GM12892 (cell line): Measurements from ENCODE around the gene ZDHHC14.

Experiments used
- DNase-seq: peaks from one replicate; pipeline ENCODE4 v3.0.0; 2011; ENCODE audit not compliant: insufficient read length
- FAIRE-seq: peaks from 2 replicates; lab custom pipeline; 2011; peaks lifted over from hg19 to GRCh38; lab: Jason Lieb, UNC
- POLR2A ChIP-seq: IDR thresholded peaks from 2 replicates; pipeline ENCODE4 v1.6.1; 2011; ENCODE audit warnings: low read depth, low read length, control low read depth
- POLR2AphosphoS5 ChIP-seq: IDR thresholded peaks from 2 replicates; pipeline ENCODE4 v1.6.1; 2011; ENCODE audit warnings: low read depth, low read length, control low read depth
- TAF1 ChIP-seq: IDR thresholded peaks from 2 replicates; pipeline ENCODE4 v1.6.1; 2011; ENCODE audit warnings: low read depth, mild to moderate bottlenecking, control low read depth, low read length, borderline replicate concordance

Gene ZDHHC14

DNA sequence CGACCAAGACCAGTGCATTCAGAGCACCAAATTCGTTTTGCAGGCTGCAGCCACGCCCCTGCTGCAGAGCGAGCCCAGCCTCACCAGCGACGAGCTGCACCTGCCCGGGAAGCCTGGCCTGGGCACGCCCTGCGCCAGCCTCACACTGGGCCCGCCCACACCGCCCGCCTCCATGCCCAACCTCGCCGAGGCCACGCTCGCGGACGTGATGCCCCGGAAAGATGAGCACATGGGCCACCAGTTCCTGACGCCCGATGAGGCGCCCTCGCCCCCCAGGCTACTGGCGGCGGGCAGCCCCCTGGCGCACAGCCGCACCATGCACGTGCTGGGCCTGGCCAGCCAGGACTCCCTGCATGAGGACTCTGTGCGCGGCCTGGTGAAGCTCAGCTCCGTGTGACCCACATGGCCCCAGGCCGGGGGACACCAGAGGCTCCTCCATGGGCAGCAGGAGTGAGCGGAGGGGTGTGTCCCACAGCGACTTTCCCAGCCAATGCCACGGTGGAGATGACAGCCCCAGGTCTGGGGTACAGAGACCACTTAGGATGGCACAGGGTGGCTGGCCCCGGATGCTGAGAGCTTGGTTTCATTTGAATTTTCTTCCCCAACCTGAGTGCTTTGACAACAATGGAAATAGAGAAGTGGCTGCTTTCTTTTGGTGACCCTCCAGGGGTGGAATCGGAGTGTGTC lies 291.9 kb downstream of the ZDHHC14 start:
- DNase-seq (no peak), FAIRE-seq (no peak)
- TF ChIP-seq POLR2AphosphoS5, result no peak
- TF ChIP-seq POLR2A, result no peak
- TF ChIP-seq TAF1, result no peak

DNA sequence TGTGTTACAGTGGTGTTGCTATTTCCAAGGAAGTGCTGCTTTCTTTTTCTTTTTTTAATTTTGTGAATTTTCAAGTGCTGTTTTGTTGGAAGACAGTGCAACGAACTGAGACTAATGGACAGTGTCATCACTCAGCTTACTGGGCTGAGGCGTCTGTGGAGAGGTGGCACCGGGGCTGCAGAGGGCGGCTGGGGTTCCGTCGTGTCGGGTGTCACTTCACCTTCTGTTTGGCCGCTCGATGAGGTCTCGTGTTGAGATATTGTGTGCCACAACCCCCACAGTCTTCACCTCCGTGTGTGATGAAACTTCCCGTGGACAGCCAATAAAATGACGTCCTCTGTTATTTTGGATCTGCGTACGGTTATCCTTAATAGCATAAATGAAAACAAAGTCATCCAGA lies 292.6 kb downstream of the ZDHHC14 start:
- TF ChIP-seq POLR2AphosphoS5 (no peak), POLR2A (no peak), TAF1 (no peak)
- no peak for FAIRE-seq

DNA sequence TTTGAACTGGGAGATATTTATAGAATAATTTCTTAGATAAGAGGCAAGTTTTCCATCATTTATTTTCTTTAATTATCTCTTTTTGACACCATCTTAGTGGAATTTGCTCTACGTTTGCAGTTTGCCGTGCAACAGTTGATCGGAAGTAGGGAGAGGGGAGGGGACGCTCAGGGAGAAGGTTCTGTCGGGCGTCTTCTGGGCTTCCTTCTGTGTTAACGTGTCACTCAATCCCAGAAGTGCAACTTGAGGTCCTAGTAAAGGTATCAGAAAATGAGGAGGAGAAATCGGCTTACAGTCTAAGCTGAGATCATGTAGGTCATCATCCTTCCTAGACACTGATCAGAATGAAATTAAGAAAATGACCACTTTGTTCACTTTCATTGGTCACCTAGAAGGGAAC lies 293.1 kb downstream of the ZDHHC14 start:
- no peak for DNase-seq

More for the DNA sequence above, 292.6 kb downstream of the ZDHHC14 start:
- DNase-seq, result no peak

DNA sequence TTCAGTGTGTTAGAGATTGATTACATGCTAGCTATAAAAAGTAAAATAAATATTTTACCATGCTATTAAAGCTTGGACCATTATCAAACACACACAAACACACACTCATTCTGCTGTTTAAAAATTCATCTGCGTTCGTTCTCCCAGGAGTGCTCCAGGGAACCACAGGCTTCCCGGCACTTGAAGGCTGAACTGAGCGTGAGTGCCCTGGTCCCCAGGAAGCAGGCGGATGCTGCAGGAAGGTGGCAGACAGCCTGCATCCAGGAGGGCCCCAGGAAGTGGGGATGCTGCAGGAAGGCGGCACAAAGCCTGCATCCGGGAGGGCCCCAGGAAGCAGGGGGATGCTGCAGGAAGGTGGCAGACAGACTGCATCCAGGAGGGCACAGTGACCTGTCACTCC lies 294.8 kb downstream of the ZDHHC14 start:
- DNase-seq, result no peak
- no peak for TF ChIP-seq POLR2AphosphoS5
- TF ChIP-seq TAF1, result no peak
- no peak for TF ChIP-seq POLR2A
- FAIRE-seq, result no peak

More for the DNA sequence above, 293.1 kb downstream of the ZDHHC14 start:
- no peak for FAIRE-seq
- TF ChIP-seq POLR2A (no peak), TAF1 (no peak), POLR2AphosphoS5 (no peak)

DNA sequence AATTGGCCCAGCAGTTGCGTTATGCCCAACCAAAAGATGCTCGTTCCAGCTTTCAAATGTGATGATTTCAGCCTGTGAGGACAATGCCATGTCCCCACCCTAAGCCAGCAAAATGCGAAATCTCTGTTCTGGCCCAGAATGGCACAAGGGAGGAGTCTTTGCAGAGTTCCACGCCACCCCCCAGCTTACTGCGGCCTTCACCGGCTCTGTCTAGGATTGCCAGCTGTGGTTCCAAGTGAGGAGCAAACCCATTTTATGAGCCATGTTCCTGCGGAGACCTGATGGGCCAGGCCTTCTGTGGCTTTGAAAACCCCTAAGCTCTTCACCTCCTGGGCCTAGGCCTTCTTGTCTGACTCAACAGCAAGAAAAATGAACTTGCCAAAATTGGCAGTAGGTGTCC lies 295.3 kb downstream of the ZDHHC14 start:
- DNase-seq, result no peak
- FAIRE-seq, result no peak
- TF ChIP-seq POLR2A, result no peak
- TF ChIP-seq POLR2AphosphoS5, result no peak
- TF ChIP-seq TAF1, result no peak

DNA sequence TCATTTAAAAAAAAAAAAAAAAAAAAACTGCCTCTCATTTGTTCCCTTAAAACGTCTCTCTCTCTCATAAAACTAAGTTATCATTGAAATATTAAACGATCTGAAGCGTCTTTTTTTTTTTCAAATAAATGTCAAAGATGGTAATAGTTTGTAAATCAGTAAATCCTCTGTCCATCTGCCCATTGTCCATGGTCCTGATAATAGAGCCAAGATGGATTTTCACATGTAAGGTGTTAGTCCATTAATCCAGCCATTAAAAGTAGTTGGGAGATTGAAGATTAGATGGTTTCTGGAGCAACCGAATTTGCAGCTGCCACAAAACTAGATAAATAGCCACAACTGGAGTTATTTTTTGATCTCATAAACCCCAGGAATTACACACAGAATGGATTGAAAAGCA lies 296.2 kb downstream of the ZDHHC14 start:
- TF ChIP-seq POLR2AphosphoS5, result no peak
- TF ChIP-seq POLR2A, result no peak
- TF ChIP-seq TAF1, result no peak
- FAIRE-seq (no peak), DNase-seq (no peak)

DNA sequence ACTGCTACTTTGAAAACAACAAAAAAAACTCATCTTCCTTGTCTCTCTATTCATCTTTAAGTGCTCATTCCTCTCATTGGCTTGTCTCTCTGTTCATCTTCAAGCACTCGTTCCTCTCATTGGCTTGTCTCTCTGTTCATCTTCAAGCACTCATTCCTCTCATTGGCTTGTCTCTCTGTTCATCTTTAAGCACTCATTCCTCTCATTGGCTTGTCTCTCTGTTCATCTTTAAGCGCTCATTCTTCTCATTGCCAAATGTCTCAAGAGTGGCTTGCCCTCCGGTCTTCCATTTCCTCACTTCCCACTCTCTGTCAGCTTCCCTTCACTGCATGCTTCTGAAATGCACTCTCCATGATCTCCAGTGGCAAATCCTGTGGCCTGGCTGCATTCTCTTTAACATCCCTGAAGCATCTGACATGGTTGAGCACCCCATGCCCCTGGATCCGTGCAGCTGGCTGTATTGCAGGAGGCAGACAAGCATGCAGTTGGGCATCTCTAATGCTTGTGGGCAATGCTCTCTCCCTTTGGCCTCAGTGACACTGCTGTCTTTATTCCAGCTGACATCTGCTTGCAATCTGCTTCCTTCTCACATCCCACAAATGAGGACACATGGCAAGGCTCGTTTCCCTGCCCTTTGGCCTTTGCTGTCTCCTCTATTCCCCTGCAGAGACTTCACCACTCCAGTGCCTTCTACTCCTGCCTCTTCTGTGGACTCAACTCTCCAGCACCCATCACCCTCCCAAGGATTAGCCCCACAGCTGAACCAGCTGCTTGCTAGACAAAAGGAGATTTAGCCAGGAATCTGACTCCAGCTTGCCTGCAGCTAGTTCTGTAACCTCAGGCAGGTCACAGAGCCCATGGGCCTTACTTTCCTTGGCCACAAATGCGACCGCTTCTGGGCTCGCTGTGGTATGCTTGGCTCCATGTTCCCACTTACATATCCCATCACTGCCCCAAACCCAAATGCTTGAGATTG lies 298.9 kb downstream of the ZDHHC14 start:
- DNase-seq (no peak), FAIRE-seq (no peak)
- no peak for TF ChIP-seq POLR2AphosphoS5
- no peak for TF ChIP-seq TAF1
- TF ChIP-seq POLR2A, result no peak

DNA sequence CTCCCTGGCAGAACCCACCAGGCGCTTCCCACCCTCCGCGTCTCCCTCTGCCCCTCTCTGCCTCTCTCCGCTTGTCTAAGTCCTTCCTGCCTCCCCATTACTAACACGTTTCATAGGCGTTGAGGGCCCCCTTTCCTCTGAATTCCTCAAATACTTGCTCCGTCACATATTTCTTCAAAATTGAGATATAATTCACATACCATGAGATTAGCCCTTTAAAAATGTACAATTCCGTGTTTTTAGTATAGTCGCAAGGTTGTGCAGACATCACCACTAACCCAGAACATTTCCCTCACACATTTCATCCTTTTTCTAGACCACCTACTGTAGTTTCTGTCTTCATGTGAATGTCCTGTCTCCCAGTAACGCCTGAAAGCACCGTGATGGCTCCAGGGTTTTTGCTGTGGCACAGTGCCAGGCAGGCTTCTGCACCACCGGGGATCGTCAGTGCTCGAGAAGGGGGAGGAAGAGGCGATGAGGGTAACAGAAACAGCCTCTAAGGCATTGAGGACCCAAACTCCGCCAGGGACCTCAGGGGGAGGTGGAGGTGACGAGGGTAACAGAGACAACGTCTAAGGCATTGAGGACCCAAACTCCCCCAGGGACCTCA lies 300.2 kb downstream of the ZDHHC14 start:
- TF ChIP-seq POLR2AphosphoS5 (no peak), TAF1 (no peak), POLR2A (no peak)
- no peak for FAIRE-seq

DNA sequence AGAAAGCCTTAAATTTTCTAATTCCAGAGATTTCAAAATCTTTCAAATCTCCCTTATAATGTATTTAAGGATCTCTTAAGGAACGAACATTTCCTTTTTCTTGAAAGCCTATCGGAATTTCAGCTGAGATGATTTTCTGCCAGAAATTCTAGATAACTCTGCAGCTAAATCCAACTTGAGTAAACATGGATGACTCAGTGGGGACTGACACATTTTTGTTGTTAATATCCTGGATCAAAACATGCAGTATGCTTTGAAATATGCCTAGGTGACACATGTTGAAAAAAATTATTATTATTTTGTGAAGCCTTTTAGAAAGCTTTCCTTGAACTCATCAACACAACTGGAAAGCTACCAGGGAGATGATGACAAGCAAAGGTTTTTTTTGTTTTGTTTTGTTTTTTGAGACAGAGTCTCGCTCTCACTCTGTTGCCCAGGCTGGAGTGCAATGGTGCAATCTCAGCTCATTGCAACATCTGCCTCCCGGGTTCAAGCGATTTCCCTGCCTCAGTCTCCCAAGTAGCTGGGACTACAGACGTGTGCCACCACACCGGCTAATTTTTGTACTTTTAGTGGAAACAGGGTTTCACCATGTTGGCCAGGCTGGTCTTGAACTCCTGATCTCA lies 302.0 kb downstream of the ZDHHC14 start:
- FAIRE-seq, result no peak
- TF ChIP-seq POLR2A, result no peak
- no peak for TF ChIP-seq POLR2AphosphoS5
- no peak for TF ChIP-seq TAF1
- DNase-seq, result no peak

More for the DNA sequence above, 300.2 kb downstream of the ZDHHC14 start:
- no peak for DNase-seq

DNA sequence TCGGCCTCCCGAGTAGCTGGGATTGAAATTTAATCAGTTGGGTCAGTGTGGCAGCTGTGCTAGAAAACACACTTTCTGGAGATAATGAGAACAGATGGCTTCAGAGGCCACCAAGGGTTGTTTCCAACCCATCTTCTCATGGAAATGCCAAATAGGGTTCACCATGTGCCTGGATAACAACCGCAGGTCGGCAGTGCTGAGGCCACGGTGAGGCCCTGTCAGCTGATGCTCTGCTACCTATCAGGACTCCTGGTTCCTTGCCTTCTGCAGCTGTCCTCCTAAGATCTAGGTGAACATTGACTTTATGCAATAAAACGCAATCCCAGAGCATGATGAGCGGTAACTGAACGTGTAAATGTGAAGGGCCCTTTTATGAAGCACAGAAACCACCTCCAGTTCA lies 302.7 kb downstream of the ZDHHC14 start:
- TF ChIP-seq POLR2AphosphoS5, result no peak
- no peak for TF ChIP-seq POLR2A
- TF ChIP-seq TAF1, result no peak
- no peak for FAIRE-seq
- no peak for DNase-seq

DNA sequence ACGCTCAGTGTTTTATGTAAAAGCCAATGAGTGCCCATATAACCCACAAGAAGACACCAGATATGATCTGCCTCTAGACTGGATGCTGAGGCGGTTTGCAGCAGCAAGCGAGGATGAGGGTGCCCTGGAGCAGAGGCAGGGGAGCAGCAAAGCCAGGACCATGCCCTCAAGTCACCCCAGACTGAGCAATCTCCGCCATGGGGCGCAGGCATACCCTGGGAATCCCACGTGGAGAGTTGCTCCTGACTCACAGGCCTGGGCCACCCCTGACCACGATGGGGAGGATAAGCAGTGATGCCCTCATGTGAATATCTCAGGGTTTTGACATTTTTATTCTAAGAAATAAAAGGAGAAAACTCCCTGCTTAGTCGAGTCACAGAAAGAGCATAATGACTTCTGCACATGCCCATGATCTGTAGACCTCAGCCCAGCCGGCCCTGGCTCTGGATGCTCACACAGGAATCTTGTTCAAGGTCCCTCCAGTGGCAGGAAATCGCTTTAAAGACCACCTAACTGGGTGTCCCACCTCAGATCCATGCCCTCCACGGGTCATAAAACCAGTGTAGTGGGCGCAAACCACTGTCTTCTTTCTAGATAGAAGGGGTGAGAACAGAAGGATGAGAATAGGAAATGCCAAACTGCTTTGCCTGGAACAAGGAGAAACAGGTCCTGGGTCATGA lies 303.8 kb downstream of the ZDHHC14 start:
- no peak for DNase-seq
- FAIRE-seq, result no peak
- TF ChIP-seq TAF1 (no peak), POLR2AphosphoS5 (no peak), POLR2A (no peak)
